GM06990 (cell line): ENCODE results near the gene FHIT.
A peak's percentile ranks its signal among the peaks of the same experiment; 100 is the strongest.

Source experiments
- DNase-seq: peaks from one replicate; pipeline ENCODE4 v3.0.0-alpha.2; 2011; ENCODE audit not compliant: insufficient read length; ENCODE audit errors: extremely low read depth
- H3K27me3 ChIP-seq: replicated peaks from 2 replicates; pipeline ENCODE4 v1.6.0; 2011; ENCODE audit warnings: low read length; ENCODE audit not compliant: control insufficient read depth, insufficient read depth
- H3K36me3 ChIP-seq: 2 replicates; pipeline ENCODE4 v1.5.1; 2011; ENCODE audit warnings: low read length; ENCODE audit not compliant: control insufficient read depth, insufficient read depth
- H3K4me3 ChIP-seq: replicated peaks from 2 replicates; pipeline ENCODE4 v1.5.1; 2011; ENCODE audit warnings: low read depth, mild to moderate bottlenecking, control low read depth, low read length
- TF ChIP-seq, protein P1 (sequence below): IDR thresholded peaks from 2 replicates; pipeline ENCODE4 v1.5.1; 2011; ENCODE audit warnings: low read length, control low read depth, mild to moderate bottlenecking, inconsistent platforms; ENCODE audit not compliant: insufficient read depth, poor library complexity, severe bottlenecking

FHIT gene

GRCh38 chr3:60755094-60755493 lies 496.2 kb downstream of the FHIT start:
- Histone ChIP-seq H3K36me3 (no peaks in the 10 kb centered on the region), H3K27me3 (no peaks in the 10 kb centered on the region), H3K4me3 (no peak overlapping the region)
- TF ChIP-seq, protein P1, sequence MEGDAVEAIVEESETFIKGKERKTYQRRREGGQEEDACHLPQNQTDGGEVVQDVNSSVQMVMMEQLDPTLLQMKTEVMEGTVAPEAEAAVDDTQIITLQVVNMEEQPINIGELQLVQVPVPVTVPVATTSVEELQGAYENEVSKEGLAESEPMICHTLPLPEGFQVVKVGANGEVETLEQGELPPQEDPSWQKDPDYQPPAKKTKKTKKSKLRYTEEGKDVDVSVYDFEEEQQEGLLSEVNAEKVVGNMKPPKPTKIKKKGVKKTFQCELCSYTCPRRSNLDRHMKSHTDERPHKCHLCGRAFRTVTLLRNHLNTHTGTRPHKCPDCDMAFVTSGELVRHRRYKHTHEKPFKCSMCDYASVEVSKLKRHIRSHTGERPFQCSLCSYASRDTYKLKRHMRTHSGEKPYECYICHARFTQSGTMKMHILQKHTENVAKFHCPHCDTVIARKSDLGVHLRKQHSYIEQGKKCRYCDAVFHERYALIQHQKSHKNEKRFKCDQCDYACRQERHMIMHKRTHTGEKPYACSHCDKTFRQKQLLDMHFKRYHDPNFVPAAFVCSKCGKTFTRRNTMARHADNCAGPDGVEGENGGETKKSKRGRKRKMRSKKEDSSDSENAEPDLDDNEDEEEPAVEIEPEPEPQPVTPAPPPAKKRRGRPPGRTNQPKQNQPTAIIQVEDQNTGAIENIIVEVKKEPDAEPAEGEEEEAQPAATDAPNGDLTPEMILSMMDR: peak; percentile 51
- DNase-seq: no peak

DNA sequence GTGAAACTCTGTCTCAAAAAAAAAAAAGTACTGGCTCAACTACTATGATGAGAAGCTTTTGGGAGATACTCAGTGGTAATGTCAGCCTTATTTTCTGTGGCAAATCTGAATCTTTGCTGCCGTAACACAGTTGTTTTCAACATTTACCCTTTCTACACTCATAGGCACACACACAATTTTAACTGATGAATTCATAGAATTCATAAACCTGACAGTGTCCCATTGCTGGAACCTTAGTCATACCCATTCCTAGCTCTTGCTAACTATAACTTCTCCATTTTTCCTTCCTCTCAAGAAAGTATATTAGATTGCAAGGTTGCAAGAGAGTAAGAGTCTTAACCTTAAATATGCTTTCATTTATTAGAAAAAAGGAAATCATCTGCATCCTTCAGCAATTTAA lies 496.6 kb downstream of the FHIT start:
- no peak overlapping the region for H3K4me3 ChIP-seq
- no peaks in the 10 kb centered on the region for H3K27me3 ChIP-seq
- no peak for DNase-seq
- H3K36me3 ChIP-seq: no peaks in the 10 kb centered on the region
- TF ChIP-seq, protein P1: no peak

- Histone ChIP-seq H3K36me3 (no peaks in the 10 kb centered on the region), H3K27me3 (no peaks in the 10 kb centered on the region), H3K4me3 (no peak overlapping the region)
- no peak for DNase-seq
- TF ChIP-seq, protein P1: no peak
Measured at GRCh38 chr3:60752809-60753208, 498.4 kb downstream of the FHIT start.

GRCh38 chr3:60746695-60747416 lies 504.4 kb downstream of the FHIT start:
- no peak for DNase-seq
- Histone ChIP-seq H3K4me3 (no peak overlapping the region), H3K27me3 (no peaks in the 10 kb centered on the region), H3K36me3 (no peaks in the 10 kb centered on the region)
- TF ChIP-seq, protein P1: no peak

GRCh38 chr3:60746043-60746638 lies 505.1 kb downstream of the FHIT start:
- no peaks in the 10 kb centered on the region for H3K36me3 ChIP-seq
- no peak for DNase-seq
- H3K4me3 ChIP-seq: no peak overlapping the region
- TF ChIP-seq, protein P1: no peak
- no peaks in the 10 kb centered on the region for H3K27me3 ChIP-seq
